Urinary bladder (tissue), 4 donors: ENCODE results near the gene SCEL. TPM values are rescaled to one million over a fixed set of nuclear protein-coding genes. Genes with fewer than 3 reads are reported as not detected.
A peak's percentile ranks its signal among the peaks of the same experiment; 100 is the strongest.

Experiments
- DNase-seq: peaks from one replicate; pipeline ENCODE4 v3.0.0-alpha.2; 2015; ENCODE audit errors: extremely low spot score
- H3K27ac ChIP-seq: one replicate; pipeline ENCODE4 v1.5.1; 2013; ENCODE audit warnings: low read depth, mild to moderate bottlenecking, moderate library complexity
- H3K36me3 ChIP-seq: one replicate; pipeline ENCODE4 v1.6.1; 2013; ENCODE audit warnings: mild to moderate bottlenecking, moderate library complexity; ENCODE audit not compliant: insufficient read depth
- H3K4me1 ChIP-seq: one replicate; pipeline ENCODE4 v1.6.1; 2013; ENCODE audit warnings: mild to moderate bottlenecking, moderate library complexity; ENCODE audit not compliant: insufficient read depth
- H3K4me3 ChIP-seq: one replicate; pipeline ENCODE4 v1.5.1; 2013; ENCODE audit warnings: low read depth, low read length
- WGBS: extraction: QIAGEN DNeasy Blood & Tissue Kit; methylation state at CpG from one replicate; pipeline ENCODE4 v1.1.7; 2013; 5-methylcytosine and 5-hydroxymethylcytosine counted together
- polyA plus RNA-seq: library from polyadenylated mRNA; stranded (reverse); fragments of 200-250 nt; gene quantifications from one replicate; pipeline ENCODE4 v1.2.3, GENCODE V29; 2013
- total RNA-seq: library from RNA; depleted of rRNA; stranded (reverse); fragments of >200 nt; gene quantifications from one replicate; pipeline ENCODE4 v1.2.3, GENCODE V29; 2014
- donor health status: healthy with polysubstance abuse.
- donor health status: healthy.

Gene SCEL
- total and polyA plus RNA-seq, 2 donors = 0.69 TPM; not detected in 1

DNA sequence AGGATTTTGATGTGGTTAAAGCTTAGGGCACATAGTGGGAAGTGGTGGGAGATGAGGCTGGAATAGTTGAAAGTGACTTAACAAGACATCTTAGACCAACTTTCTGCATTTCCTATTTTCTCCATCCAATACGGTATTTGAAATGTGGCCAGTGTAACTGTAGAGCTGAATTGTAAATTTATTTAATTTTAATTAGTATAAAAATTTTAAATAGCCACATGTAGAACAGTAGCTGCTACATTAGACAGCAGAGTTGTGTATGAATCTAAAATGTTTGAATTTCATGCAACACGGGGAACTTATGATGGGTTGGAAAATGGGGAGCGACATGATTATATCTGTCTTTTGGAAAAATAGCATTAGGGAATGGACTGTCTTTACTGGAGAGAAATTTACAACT is 7.1 kb upstream of the SCEL start:
- 96% methylated on average over 3 of the region's 3 CpGs for whole genome bisulfite sequencing
- Histone ChIP-seq H3K36me3 (no peaks in the 10 kb centered on the region), H3K4me3 (no peak overlapping the region), H3K27ac (no peak overlapping the region), H3K4me1 (no peaks in the 10 kb centered on the region)
- DNase-seq = no peak

DNA sequence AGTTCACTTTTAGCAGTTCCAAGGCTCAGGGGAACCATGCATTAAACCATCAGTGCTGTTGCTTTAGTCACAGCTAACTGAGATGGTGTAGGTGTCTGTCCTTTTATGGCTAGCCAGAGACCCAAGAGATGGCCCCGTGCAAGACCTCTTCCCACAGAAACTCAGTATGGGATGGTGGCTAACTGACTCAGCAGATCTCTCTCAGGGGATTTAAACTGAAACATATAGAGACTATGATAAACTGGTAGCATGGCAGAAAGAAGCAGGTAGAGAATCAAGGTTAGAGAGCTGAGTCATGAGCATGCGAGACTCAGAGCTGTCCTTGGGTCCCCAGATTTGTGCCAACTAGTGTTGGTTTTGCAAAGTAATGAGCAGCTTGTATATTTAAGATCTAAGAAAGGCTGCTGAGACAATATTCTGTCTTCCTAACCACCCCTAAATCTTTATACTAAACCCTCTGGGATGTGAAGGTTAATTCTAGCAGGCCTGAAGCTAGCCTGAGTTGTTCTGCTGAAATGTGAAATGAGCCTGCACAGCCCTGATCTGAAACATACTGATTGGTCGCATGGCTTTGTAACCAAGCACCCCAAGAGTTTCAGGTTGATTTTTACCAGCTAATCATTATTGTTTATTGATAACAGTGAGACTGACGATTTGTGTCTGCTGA is 6.5 kb upstream of the SCEL start:
- no peak for DNase-seq
- no peak overlapping the region for H3K4me3 ChIP-seq
- H3K36me3 ChIP-seq = no peaks in the 10 kb centered on the region
- no peak overlapping the region for H3K27ac ChIP-seq
- WGBS = 75% methylated on average over 4 of the region's 4 CpGs
- H3K4me1 ChIP-seq = no peaks in the 10 kb centered on the region

DNA sequence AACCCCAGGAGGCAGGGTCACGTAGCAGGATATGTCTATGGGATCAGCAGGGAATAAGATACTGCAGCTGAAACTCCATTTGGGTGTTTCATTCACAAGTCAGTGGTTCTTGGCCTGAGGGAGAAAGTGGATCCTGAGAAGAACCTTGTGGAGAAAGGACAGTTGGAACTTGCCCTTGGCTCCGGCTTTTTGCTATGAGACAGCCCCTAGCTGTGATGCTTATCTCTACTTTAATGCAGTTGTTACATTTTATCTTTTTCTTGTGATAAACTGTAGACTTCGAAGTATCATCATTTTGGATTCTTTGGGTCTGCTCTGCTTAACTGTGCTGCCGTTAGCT is 6.0 kb upstream of the SCEL start:
- no peaks in the 10 kb centered on the region for H3K4me1 ChIP-seq
- WGBS = 66% methylated on average over 4 of the region's 4 CpGs
- H3K27ac ChIP-seq = no peak overlapping the region
- no peaks in the 10 kb centered on the region for H3K36me3 ChIP-seq
- DNase-seq = no peak
- no peak overlapping the region for H3K4me3 ChIP-seq

DNA sequence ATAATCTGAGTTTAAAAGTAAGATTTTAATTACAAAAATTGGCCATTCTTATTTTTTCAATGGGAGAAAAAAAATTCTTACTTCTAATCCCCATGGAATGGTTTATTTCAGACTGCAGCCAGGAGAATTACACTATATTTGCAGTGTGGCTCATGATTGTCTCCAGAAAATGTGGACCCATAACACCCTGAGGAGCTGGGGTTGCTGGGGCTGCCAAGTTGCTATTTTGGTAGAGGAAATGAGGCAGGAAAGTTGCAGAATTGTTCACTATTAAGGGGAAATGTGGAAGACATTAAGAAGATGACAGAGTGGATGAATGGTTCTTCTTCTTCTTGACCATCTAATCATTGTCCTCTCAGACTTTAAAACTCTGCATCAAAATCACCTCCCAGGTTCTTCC is 4.6 kb upstream of the SCEL start:
- Histone ChIP-seq H3K4me1 (no peaks in the 10 kb centered on the region), H3K4me3 (no peak overlapping the region), H3K36me3 (no peaks in the 10 kb centered on the region), H3K27ac (no peak overlapping the region)
- DNase-seq = no peak

DNA sequence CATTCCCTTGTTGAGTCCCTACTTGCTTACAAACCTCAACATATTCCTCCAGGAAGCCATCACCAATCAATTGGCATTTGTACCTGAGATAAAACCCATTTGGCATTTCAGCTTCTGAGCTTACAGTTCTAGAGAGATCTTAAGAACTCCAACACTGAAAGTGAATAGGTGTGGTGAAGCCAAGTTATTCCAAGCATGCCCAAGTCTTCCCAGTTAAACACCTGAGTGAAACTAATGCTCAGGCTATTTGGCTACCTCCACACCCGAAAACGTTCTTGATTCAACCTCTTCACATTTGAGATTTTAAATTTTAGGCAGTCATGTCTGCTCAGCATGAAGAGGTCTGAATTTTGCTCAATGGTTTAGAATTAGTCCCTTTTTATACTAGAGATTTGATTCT is 2.5 kb upstream of the SCEL start:
- H3K4me1 ChIP-seq = no peaks in the 10 kb centered on the region
- WGBS = 88% methylated on average over 2 of the region's 2 CpGs
- H3K36me3 ChIP-seq = no peaks in the 10 kb centered on the region
- H3K27ac ChIP-seq = no peak overlapping the region
- no peak for DNase-seq
- H3K4me3 ChIP-seq = no peak overlapping the region

DNA sequence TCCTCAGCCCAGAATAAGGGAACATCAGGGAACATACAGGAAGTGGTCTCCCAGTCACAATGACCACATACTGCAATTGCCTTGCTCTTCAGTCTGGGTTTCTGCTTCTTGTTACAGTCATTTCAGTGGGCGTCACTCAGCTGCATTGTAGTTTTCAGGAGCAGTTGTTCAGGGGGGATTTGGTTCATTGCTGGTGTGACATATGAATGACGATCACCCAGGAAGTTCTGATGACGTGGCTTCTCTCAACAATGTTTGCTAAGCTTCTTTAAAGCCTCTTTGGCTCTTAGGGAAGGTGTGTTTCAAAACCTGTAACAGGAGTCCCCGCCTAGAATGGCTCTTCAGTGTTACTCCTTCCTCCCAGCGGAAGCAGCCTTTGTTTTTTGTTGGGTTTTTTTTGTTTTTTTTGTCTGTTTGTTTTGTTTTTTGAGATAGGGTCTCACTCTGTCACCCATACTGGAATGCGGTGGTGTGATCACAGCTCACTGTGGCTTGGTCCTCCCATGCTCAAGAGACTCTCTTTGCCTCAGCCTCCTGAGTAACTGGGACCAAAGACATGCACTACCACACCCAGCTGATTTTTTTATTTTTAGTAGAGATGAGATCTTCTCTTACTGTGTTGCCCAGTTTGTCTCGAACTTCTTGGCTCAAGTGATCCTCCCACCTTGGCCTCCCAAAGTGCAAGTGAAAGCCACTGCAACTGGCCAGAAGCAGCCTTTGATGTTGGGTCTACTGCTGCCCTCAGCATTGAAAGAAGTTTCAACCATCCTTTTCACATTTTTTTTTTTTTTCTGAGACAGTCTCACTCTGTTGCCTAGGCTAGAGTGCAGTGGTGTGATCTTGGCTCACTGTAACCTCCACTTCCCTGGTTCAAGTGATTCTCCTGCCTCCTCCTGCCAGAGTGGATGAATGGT is 1.4 kb upstream of the SCEL start:
- DNase-seq = no peak
- H3K27ac ChIP-seq = no peak overlapping the region
- no peaks in the 10 kb centered on the region for H3K36me3 ChIP-seq
- WGBS = 85% methylated on average over 7 of the region's 7 CpGs
- no peak overlapping the region for H3K4me3 ChIP-seq
- no peaks in the 10 kb centered on the region for H3K4me1 ChIP-seq

DNA sequence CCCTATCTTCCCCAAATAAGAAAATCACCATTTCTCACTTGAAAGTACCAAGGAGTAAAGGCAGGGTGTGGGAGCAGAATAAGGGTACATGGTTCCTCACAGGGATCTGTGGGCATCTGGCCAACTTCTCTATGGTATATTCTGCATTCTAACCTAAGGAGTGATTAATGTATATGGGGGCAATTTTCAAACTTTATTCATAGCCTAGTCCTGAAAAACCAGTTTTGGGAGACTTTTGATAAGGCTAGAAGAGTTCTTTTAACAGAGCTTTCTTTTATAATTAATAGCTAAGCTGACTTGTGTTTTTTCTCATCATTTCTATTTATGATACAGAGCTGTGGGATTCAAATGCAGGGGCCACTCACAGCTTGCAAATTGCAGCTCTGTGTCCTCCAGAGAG is 852 bp downstream of the SCEL start:
- Histone ChIP-seq H3K36me3 (no peaks in the 10 kb centered on the region), H3K4me3 (no peak overlapping the region), H3K4me1 (no peaks in the 10 kb centered on the region), H3K27ac (no peak overlapping the region)
- no peak for DNase-seq

DNA sequence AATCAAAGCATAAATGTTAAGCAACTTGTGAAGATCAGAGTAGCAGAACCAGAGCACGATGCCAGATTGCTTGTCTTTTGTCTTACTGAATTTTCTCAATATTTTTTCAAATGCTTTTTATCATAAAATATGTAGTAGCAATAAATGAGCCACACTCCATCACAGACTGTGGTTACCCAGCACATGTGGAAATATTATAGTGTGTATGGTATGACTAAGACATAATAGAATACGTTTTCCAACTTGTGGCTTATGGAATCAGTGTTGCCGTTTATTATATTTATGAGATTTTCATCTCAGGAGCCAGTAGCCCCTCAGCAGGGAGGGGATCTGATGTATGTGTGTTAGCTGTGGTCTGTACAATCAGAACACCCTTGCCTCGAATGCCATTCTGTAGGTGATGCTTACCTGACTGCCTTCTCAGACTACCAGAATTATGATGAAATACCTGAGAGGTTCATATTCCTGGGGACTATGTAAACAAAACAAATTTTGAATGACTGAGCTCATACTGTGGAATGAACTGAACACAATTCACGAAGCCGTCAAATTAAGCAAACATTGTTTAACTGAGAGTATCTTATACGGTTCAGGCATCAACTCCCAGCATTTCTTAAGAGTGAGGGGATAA is 1.9 kb downstream of the SCEL start:
- no peak overlapping the region for H3K27ac ChIP-seq
- 67% methylated on average over 7 of the region's 7 CpGs for WGBS
- DNase-seq = no peak
- H3K36me3 ChIP-seq = no peaks in the 10 kb centered on the region
- H3K4me3 ChIP-seq = no peak overlapping the region
- no peaks in the 10 kb centered on the region for H3K4me1 ChIP-seq

DNA sequence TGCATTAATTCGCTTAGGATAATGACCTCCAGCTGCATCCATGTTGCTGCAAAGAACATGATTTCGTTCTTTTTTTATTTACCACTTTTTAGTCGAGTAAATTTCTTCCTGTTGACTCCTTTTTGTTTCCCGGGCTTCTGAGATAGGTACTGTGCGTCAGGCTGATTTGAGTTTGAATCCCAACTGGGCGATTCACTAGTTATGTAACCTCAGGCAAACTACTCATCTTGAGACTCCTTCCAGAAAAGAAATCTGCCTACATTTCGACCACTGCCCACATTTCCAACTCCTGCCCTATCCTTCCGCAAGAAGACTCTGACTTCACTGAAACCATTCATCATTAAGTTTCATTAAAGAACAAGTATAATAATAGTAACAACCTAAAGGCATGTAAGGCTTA is 8.2 kb downstream of the SCEL start:
- Histone ChIP-seq H3K4me1 (no peaks in the 10 kb centered on the region), H3K27ac (no peak overlapping the region), H3K36me3 (no peaks in the 10 kb centered on the region), H3K4me3 (no peak overlapping the region)
- DNase-seq = no peak
- WGBS = 92% methylated on average over 8 of the region's 8 CpGs

DNA sequence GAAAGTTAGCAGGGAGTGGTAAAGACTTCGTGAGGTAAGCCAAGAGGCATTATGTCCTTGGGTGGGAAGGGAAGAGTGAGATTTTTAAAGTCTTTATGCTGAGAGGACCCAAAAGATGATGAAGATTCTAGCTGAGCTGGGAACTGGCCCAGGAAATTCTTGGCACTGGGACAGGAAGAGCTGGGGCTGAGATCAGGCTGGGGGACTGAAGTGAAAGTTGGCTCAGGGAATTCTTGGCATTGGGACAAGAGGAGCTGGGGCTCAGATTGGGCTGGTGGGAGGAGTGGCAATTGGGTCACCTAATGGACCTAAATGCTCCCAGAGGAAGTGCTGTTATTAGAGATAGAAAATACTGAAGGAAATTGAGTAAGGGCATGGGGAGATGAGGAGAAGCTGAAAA is 8.8 kb downstream of the SCEL start:
- Histone ChIP-seq H3K4me3 (no peak overlapping the region), H3K4me1 (no peaks in the 10 kb centered on the region), H3K36me3 (no peaks in the 10 kb centered on the region)

DNA sequence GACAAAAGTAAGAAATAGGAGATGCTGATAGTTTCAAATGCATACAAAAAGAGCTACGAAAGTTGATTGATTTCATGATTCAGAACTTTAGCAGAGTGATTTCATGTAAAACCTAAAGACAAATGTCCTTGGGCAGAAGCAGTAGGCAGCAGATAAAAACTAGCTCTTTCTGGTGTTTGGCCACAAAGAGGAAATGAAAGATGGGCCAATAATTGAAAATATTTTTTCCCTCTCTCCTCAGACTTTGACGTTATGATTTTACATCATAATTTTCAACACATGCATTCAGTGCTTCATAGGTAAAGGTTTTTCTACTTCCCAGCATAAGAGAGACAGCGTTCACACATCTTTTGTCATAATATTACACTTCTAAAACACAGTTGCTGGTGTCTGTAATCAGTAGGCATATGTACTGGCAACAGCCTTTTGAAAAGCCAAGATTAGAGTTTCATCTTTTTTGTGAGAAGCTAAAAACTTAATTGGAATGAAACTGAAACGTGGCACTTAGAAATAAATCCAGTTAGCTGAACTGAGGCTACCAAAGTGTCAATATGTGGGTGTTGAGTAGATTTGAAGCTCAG is 9.3 kb downstream of the SCEL start:
- H3K36me3 ChIP-seq = no peaks in the 10 kb centered on the region
- WGBS = 60% methylated on average over 4 of the region's 4 CpGs
- H3K4me3 ChIP-seq = no peak overlapping the region
- H3K27ac ChIP-seq = no peak overlapping the region
- no peaks in the 10 kb centered on the region for H3K4me1 ChIP-seq
- DNase-seq = no peak

More for the DNA sequence above, 8.8 kb downstream of the SCEL start:
- 23% methylated on average over 1 of the region's 1 CpG for WGBS
- peak; percentile 71 for DNase-seq
- no peak overlapping the region for H3K27ac ChIP-seq

DNA sequence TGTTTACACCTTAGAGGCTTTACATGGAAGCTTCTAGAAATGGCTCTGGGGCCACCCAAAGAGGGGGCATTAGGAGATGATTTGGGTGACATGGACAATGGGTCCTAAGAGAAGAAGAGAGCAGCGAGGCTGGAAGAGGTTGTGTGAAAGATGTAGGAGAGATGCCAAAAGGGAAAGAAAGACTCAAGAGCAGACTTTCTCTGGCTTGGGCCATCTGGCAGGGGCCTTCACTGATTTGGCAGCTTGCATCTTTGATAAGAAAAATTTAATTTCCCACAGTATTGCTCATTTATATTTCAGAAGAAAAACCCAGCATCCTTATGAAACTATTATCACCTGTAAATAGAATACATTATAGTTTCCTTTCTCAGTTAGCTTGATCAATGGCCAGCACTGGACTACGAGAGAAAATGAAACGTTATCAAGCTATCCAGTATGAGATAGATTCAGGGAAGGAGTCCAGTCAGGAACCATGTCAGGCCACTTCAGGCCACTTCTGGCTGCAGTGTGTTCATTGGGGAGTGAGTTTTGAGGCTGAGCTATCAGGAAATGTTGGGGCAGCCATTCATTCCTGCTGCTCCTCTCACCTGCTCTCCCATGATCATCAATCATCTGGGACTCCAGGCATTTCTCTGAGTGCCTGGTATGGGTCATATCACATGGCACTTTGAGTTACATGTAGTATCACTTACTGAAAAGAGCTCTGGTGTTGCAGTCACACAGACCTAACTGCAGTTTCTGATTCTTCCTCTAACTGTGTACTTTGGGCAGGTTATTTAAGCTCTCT is 10.3 kb downstream of the SCEL start:
- Histone ChIP-seq H3K36me3 (no peaks in the 10 kb centered on the region), H3K4me3 (no peak overlapping the region), H3K27ac (no peak overlapping the region), H3K4me1 (no peaks in the 10 kb centered on the region)
- WGBS = 44% methylated on average over 3 of the region's 3 CpGs
- DNase-seq = no peak

DNA sequence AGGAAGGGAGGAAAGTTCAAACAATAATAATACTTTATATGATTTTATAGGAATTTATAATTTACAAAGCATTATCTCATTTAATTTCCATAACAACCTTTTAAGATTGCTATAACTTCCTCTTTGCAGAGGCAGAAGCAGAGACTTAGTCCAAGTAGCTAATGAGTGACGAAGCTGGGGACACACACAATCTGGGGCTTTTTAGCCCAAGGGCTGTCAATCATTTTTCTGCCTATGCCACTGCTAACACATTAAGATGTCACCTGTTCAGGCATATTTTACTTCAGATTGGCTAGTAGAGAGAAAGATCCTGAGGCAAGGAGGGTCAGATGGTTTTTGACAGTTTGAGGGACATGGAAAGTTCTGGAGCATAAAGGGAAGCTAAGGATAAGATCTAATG is 12.6 kb downstream of the SCEL start:
- WGBS = 95% methylated on average over 1 of the region's 1 CpG
- Histone ChIP-seq H3K36me3 (no peaks in the 10 kb centered on the region), H3K4me3 (no peak overlapping the region)

More for the DNA sequence above, 12.6 kb downstream of the SCEL start:
- no peak for DNase-seq
- H3K4me1 ChIP-seq = no peaks in the 10 kb centered on the region
- H3K27ac ChIP-seq = no peak overlapping the region
